Stomach (tissue), 9 donors: ENCODE measurements around the gene IGLL1. TPM values are rescaled to one million over a fixed set of nuclear protein-coding genes. Genes with fewer than 3 reads are reported as not detected.
"Not testable (repeated sequence)": the region's sequence is repeated elsewhere in the genome, so short reads cannot be mapped to it uniquely, and the experiment has no call there.

ENCODE experiments used
- DNase-seq, 2 donors: peaks; one replicate each; pipeline versions ENCODE4 v3.0.0 to v3.0.0-alpha.2; 2013 to 2019
- H3K27ac ChIP-seq, 5 donors: fragments of 200-600 bp in 4 of 5; sonication (generic) in 4 of 5; one replicate each; pipeline ENCODE4 v1.5.1; 2013 to 2019; ENCODE audit warnings: mild to moderate bottlenecking in 1 of 5, moderate library complexity in 1 of 5
- H3K27me3 ChIP-seq, 3 donors: fragments of 200-600 bp; sonication (generic); one replicate each; pipeline ENCODE4 v1.5.1; 2017 to 2019; ENCODE audit warnings: mixed run types in 1 of 3
- H3K36me3 ChIP-seq, 4 donors: fragments of 200-600 bp; sonication (generic); 1 replicate in 3 of 4; 2 replicates in 1 of 4; pipeline ENCODE4 v1.5.1; 2016 to 2019
- H3K4me1 ChIP-seq, 4 donors: fragments of 200-600 bp; sonication (generic); one replicate each; pipeline ENCODE4 v1.5.1; 2016 to 2019
- H3K4me3 ChIP-seq, 4 donors: fragments of 200-600 bp; sonication (generic) in 3 of 4; one replicate each; pipeline ENCODE4 v1.5.1; 2016 to 2019; ENCODE audit warnings: mild to moderate bottlenecking in 1 of 4
- H3K9me3 ChIP-seq, 4 donors: fragments of 200-600 bp; sonication (generic); one replicate each; pipeline ENCODE4 v1.5.1; 2016 to 2019
- EP300 ChIP-seq: sonication (generic); formaldehyde crosslinking; IDR thresholded peaks from one replicate; pipeline ENCODE4 v1.6.1; 2017; ENCODE audit warnings: antibody characterized with exemption
- POLR2A ChIP-seq, 4 donors: fragments of 450-650 bp; IDR thresholded peaks; one replicate each; pipeline ENCODE4 v1.6.1; 2016; ENCODE audit warnings: antibody characterized with exemption in 4 of 4, control low read depth in 2 of 4, mild to moderate bottlenecking in 1 of 4, moderate library complexity in 1 of 4
- POLR2AphosphoS5 ChIP-seq, 3 donors: sonication (generic); formaldehyde crosslinking; IDR thresholded peaks; one replicate each; pipeline ENCODE4 v1.6.1; 2016; ENCODE audit warnings: antibody characterized with exemption in 3 of 3
- WGBS, 5 donors: extraction: QIAGEN DNeasy Blood & Tissue Kit in 3 of 5; methylation state at CpG; one replicate each; pipeline versions ENCODE4 v1.1.5 to v1.1.7; 2013 to 2018; 5-methylcytosine and 5-hydroxymethylcytosine counted together
- intact Hi-C: fragments of 100-400 bp; cut with DNase I; formaldehyde crosslinking; loops from one replicate; pipeline ENCODE4 v1.15.1; 2023; ENCODE audit warnings: low total_unique reads
- polyA plus RNA-seq, 3 donors: library from polyadenylated mRNA; stranded (reverse); fragments of 200-250 nt; gene quantifications; one replicate each; pipeline ENCODE4 v1.2.3, GENCODE V29; 2013
- total RNA-seq, 5 donors: library from RNA; depleted of rRNA; stranded (reverse); fragments of >200 nt; gene quantifications; one replicate each; pipeline versions ENCODE4 v1.1.0 to v1.2.3, GENCODE V29; 2014 to 2016
- TF ChIP-seq, protein P1 (sequence below), 7 experiments: fragments of 450-650 bp in 4 of 7; fragments of 200-600 bp in 3 of 7; sonication (generic) in 3 of 7; IDR thresholded peaks; one replicate each; pipeline ENCODE4 v1.5.1; 2016 to 2019; ENCODE audit warnings: antibody characterized with exemption in 7 of 7, control low read depth in 2 of 7, mild to moderate bottlenecking in 1 of 7
- donor health status: healthy with polysubstance abuse.
- donor health status: Bipolar disorder and iron deficiency.
- donor health status: healthy.

The IGLL1 gene
- total and polyA plus RNA-seq, 8 donors = 0.55 TPM; not detected in 7

DNA sequence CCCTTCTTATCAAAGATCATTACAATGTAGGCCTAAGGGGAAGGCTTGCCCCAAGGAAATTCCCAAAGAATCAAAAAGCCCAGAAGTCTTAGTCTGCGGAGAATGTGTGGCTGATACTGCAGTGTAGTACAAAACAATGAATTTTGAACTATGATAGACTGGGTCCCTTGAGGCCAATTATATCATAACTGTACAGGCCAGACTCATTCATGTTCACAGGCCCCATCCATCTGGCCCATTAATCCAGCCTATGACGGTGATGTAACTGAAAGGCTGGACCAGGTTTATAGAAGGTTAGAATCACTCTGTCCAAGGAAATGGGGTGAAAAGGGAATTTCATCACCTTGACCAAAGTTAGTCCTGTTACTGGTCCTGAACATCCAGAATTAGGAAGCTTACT lies 35.2 kb downstream of the IGLL1 start:
- no peak for DNase-seq
- Histone ChIP-seq H3K4me3 (no peak overlapping the region), H3K4me1 (peaks cover 0 to 15% (median 0%) of the 10 kb centered on the region in 4 donors), H3K27me3 (no peaks in the 10 kb centered on the region), H3K9me3 (peaks cover 0 to 12% (median 12%) of the 10 kb centered on the region in 4 donors), H3K36me3 (no peaks in the 10 kb centered on the region), H3K27ac (no peak overlapping the region)
- TF ChIP-seq EP300 = no peak
- TF ChIP-seq POLR2A (IDR thresholded peaks at IDR 0.05) = no peak
- TF ChIP-seq POLR2AphosphoS5 (IDR thresholded peaks at IDR 0.05) = no peak
- TF ChIP-seq, protein P1, sequence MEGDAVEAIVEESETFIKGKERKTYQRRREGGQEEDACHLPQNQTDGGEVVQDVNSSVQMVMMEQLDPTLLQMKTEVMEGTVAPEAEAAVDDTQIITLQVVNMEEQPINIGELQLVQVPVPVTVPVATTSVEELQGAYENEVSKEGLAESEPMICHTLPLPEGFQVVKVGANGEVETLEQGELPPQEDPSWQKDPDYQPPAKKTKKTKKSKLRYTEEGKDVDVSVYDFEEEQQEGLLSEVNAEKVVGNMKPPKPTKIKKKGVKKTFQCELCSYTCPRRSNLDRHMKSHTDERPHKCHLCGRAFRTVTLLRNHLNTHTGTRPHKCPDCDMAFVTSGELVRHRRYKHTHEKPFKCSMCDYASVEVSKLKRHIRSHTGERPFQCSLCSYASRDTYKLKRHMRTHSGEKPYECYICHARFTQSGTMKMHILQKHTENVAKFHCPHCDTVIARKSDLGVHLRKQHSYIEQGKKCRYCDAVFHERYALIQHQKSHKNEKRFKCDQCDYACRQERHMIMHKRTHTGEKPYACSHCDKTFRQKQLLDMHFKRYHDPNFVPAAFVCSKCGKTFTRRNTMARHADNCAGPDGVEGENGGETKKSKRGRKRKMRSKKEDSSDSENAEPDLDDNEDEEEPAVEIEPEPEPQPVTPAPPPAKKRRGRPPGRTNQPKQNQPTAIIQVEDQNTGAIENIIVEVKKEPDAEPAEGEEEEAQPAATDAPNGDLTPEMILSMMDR (IDR thresholded peaks at IDR 0.05) = no peak
- intact Hi-C loops = no loop called here
- whole genome bisulfite sequencing, 5 donors = 82 to 100% (median 90%) methylated on average over 2 of the region's 2 CpGs

DNA sequence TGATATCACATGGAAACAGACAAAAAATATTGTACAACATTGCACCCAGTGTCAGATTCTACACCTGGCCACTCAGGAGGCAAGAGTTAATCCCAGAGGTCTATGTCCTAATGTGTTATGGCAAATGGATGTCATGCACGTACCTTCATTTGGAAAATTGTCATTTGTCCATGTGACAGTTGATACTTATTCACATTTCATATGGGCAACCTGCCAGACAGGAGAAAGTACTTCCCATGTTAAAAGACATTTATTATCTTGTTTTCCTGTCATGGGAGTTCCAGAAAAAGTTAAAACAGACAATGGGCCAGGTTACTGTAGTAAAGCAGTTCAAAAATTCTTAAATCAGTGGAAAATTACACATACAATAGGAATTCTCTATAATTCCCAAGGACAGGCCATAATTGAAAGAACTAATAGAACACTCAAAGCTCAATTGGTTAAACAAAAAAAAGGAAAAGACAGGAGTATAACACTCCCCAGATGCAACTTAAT lies 36.5 kb downstream of the IGLL1 start:
- H3K36me3 ChIP-seq, H3K27me3 ChIP-seq, H3K27ac ChIP-seq, DNase-seq, H3K4me3 ChIP-seq, intact Hi-C loops: not testable (repeated sequence)
- WGBS, 5 donors = 68 to 88% (median 83%) methylated on average over 1 of the region's 1 CpG
- H3K4me1 ChIP-seq = peaks cover 0 to 25% (median 3%) of the 10 kb centered on the region in 4 donors
- H3K9me3 ChIP-seq = peaks cover 0 to 12% (median 12%) of the 10 kb centered on the region in 4 donors

DNA sequence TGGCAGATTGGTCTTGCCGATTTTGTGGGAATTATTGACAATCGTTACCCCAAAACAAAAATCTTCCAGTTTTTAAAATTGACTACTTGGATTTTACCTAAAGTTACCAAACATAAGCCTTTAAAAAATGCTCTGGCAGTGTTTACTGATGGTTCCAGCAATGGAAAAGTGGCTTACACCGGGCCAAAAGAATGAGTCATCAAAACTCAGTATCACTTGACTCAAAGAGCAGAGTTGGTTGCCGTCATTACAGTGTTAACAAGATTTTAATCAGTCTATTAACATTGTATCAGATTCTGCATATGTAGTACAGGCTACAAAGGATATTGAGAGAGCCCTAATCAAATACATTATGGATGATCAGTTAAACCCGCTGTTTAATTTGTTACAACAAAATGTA lies 37.2 kb downstream of the IGLL1 start:
- peaks cover 0 to 12% (median 9%) of the 10 kb centered on the region in 4 donors for H3K9me3 ChIP-seq
- H3K4me1 ChIP-seq = peaks cover 0 to 30% (median 3%) of the 10 kb centered on the region in 4 donors
- TF ChIP-seq, protein P1 (IDR thresholded peaks at IDR 0.05) = no peak
- no peak for TF ChIP-seq POLR2A (IDR thresholded peaks at IDR 0.05)
- H3K27ac ChIP-seq = no peak overlapping the region
- H3K4me3 ChIP-seq = no peak overlapping the region
- WGBS, 5 donors = 29 to 45% (median 40%) methylated on average over 5 of the region's 5 CpGs
- no peaks in the 10 kb centered on the region for H3K36me3 ChIP-seq
- H3K27me3 ChIP-seq = no peaks in the 10 kb centered on the region
- DNase-seq = no peak
- intact Hi-C loops = no loop called here

DNA sequence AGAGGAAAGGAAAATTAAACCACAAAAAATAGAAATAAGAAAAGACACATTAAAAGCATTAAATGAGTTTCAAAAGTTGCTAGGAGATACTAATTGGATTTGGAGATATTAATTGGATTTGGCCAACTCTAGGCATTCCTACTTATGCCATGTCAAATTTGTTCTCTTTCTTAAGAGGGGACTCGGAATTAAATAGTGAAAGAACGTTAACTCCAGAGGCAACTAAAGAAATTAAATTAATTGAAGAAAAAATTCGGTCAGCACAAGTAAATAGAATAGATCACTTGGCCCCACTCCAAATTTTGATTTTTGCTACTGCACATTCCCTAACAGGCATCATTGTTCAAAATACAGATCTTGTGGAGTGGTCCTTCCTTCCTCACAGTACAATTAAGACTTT lies 37.7 kb downstream of the IGLL1 start:
- H3K27ac ChIP-seq, H3K4me3 ChIP-seq, DNase-seq, intact Hi-C loops, H3K36me3 ChIP-seq, H3K27me3 ChIP-seq, H3K9me3 ChIP-seq: not testable (repeated sequence)
- WGBS, 5 donors = 46 to 60% (median 50%) methylated on average over 3 of the region's 3 CpGs
- H3K4me1 ChIP-seq = peaks cover 0 to 30% (median 5%) of the 10 kb centered on the region in 4 donors

DNA sequence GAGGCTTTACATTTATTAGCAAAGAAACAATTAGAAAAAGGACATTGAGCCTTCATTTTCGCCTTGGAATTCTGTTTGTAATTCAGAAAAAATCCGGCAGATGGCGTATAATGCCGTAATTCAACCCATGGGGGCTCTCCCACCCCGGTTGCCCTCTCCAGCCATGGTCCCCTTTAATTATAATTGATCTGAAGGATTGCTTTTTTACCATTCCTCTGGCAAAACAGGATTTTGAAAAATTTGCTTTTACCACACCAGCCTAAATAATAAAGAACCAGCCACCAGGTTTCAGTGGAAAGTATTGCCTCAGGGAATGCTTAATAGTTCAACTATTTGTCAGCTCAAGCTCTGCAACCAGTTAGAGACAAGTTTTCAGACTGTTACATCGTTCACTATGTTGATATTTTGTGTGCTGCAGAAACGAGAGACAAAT lies 38.2 kb downstream of the IGLL1 start:
- 1 to 5% (median 5%) methylated on average over 7 of the region's 7 CpGs for WGBS, 5 donors
- TF ChIP-seq, protein P1 (IDR thresholded peaks at IDR 0.05) = peak in 4 of 7 experiments; percentile 41 to 67 (median 60)
- H3K9me3 ChIP-seq, intact Hi-C loops, H3K4me3 ChIP-seq, H3K36me3 ChIP-seq, H3K27ac ChIP-seq, H3K27me3 ChIP-seq: not testable (repeated sequence)
- peak in 1 of 2 donors; percentile 47 for DNase-seq
- H3K4me1 ChIP-seq = peaks cover 0 to 30% (median 7%) of the 10 kb centered on the region in 4 donors

DNA sequence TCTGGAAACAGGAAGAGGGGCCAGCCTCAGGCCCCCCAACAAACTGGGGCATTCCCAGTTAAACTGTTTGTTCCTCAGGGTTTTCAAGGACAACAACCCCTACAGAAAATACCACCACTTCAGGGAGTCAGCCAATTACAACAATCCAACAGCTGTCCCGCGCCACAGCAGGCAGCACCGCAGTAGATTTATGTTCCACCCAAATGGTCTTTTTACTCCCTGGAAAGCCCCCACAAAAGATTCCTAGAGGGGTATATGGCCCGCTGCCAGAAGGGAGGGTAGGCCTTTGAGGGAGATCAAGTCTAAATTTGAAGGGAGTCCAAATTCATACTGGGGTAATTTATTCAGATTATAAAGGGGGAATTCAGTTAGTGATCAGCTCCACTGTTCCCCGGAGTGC lies 39.3 kb downstream of the IGLL1 start:
- H3K27ac ChIP-seq, intact Hi-C loops, H3K4me3 ChIP-seq, H3K9me3 ChIP-seq, DNase-seq, H3K36me3 ChIP-seq, H3K27me3 ChIP-seq: not testable (repeated sequence)
- peaks cover under 1 to 36% (median 11%) of the 10 kb centered on the region in 4 donors for H3K4me1 ChIP-seq
- 66 to 84% (median 80%) methylated on average over 5 of the region's 5 CpGs for WGBS, 5 donors

DNA sequence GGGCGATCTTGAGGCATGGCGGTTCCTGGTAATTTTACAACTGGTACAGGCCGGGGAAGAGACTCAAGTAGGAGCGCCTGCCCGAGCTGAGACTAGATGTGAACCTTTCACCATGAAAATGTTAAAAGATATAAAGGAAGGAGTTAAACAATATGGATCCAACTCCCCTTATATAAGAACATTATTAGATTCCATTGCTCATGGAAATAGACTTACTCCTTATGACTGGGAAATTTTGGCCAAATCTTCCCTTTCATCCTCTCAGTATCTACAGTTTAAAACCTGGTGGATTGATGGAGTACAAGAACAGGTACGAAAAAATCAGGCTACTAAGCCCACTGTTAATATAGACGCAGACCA lies 40.3 kb downstream of the IGLL1 start:
- peaks cover 3 to 41% (median 20%) of the 10 kb centered on the region in 4 donors for H3K4me1 ChIP-seq
- not testable (repeated sequence) for H3K27me3 ChIP-seq, H3K27ac ChIP-seq, DNase-seq, H3K36me3 ChIP-seq, H3K9me3 ChIP-seq, H3K4me3 ChIP-seq
- 10 to 22% (median 16%) methylated on average over 2 to 6 of the region's 7 CpGs for WGBS, 5 donors
- intact Hi-C loops = loop anchor here (10.0 kb wide), 2 partner anchors 145 to 305 kb away; no protein-coding TSS in a partner anchor
